HG03175 (cell line): ENCODE data around the gene NLRP1.
"Not testable (repeated sequence)": the region's sequence is repeated elsewhere in the genome, so short reads cannot be mapped to it uniquely, and the experiment has no call there.

Experiments
- ATAC-seq: cut with Tn5 transposase; IDR thresholded peaks from one replicate; pipeline ENCODE4 v1.9.1; 2021; ENCODE audit warnings: mild to moderate bottlenecking, moderate library complexity; ENCODE audit not compliant: unreplicated experiment

NLRP1 gene

DNA sequence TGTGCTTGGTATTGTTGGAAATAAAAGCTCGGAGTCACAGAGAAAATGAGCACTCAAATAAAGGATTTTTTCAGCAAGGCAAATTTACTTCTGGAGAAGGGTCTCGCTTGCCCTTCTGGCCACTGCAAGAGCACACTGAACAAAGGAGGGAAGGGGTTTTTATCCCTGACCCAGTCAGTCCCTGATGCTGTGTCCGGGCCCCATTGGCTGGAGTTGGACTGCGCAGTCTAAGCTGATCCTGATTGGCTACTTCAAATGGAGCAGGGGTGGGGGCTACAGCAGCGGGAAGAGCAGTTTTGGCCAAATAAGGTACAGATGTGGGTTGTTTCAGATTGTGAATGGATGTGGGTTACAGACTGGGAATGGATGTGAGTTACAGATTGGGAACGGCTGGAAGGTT is 4.3 kb upstream of the NLRP1 start:
- no peak for ATAC-seq

DNA sequence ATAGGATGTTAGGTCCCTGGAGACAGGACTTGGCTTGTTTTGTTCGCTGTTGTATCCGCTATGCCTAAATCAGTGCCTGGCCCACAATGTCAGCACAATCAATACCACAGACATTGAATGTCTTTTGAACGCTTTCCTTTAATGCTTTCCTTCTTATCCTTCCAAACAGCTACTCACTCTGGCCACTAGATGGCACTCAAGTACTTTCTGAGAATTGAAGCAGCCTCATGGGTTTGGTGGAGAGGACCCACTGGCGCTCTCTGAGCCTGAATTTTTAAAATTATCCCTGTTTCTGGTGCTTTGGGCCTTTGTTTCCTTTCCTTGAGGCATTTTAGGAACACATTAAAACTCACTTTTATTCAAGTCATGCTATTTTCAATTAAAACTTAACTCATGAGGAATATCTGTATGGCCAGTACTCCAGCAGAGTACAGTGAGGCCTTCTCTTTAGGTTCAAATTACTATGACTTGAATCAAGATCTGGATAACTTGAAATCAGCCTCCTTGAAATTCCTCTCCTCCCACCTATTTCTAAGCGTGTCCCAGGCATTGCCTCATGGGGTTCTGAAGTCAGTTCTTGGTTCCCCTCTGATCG is 3.2 kb upstream of the NLRP1 start:
- ATAC-seq, result no peak

DNA sequence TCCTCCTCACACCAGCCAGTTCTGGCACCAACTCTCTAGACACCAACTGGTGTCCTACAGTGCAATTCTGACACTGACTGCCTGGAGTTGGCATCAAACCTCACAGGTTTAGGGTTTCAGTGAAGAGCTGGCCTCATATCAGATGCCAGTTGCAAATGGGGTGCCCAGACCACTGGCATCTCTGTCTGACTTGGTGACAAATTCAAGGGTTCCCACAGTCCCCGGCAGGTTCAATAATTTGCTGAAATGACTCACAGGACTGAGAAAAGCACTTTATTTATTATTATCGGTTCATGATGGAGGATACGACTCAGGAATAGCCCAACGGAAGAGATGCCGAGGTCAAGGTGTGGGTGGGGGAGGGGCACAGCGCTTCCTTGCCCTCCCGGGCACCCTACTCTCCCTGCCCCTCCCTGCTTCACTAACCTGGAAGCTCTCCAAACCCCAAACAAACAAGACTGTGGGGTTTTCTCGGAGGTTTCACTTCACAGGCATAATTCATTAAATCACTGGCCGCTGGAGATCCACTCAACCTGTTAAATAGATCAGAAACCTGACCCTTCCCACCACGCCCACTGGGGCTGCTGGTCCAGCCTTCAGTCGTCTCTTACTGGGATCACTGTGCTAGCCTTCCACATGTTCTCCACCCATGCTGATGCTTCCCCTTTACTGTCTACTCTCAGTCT is 1.7 kb upstream of the NLRP1 start:
- no peak for ATAC-seq

DNA sequence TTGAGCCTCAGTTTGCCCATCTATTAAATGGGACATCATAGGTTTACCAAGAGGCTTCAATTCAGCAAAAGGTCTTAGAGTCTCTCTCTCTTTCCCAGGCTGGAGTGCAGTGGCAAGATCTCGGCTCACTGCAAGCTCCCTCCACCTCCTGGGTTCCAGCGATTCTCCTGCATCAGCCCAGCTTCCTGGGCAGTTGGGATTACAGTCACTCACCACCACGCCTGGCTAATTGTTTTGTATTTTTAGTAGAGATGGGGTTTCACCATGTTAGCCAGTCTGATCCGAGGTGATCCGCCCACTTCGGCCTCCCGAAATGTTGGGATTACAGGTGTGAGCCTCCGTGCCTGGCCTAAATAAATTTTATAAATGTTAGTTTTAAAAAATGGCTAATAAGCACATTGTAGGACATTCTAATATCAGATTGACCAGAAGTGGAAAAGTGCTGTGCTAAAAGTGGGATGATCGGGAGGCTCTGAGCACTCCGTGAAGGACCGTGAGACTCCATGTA is 1.0 kb upstream of the NLRP1 start:
- ATAC-seq, result no peak

DNA sequence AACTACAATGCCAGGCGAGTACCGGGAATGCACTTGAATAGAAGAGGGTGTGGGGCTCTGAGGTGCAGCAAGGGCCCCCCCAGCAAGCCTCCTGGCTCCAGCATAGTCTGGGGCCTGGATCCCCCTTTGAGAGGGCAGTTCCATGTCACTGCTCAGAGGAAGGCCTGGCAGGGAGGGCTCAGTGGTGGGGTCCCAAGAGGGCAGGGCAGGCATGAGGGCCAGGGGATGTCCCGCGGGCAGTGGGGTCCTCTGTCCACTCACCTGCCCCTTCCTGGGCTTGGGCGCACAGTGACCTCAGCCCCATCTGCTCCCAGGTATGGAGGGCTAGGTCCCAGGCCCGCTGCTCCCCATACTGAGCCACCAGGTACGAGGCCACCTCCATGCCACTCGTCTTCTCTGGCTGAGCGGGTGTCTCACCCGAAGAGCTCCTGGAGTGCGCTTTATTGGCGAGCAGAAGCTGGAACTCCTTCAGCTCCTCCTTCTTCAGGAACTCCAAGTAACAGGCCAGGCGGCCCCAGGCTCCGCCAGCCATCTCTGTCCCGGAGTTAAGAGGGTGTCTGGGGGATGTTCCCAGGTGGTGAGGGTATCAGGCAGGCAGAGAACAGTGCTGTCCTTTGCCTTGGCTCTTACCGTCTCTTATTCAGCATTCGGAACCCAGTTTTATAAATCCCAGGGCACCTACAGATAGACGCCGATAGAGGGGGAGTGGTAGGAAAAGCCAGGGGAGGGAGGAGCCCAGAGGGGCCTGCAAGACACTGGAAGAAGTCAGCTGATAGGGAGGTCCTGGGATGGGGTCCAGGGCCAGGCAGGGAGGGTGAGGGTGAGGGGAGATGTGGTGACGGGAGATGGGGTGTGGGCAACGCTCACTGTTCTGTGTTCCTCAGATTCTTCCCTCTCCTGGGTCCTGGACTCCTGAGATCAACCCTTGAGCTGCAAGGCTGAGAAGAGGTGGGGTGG is 605 bp downstream of the NLRP1 start:
- peak; percentile 7 for ATAC-seq

- ATAC-seq, result no peak
Observed at GRCh38 chr17:5582209-5583185, 1.8 kb downstream of the NLRP1 start.

DNA sequence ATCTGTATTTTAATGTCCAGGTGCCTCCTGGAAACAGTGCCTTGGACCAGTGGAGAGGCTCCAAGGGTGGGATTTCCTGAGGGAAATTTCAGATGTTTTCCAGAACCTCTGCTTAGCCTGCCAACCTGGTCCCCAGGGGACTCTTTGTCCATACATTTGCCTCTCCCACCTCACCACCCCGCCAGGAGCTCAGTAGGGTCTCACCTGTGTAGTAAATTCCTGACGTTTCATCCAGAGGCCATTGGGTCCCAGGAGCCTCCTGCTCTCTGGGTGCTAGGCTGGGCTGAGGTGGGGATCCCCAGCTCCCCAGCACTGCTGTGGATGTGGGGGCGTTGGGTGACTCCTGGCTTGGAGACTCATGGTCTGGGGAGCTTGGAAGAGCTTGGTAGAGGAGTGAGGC is 2.7 kb downstream of the NLRP1 start:
- no peak for ATAC-seq

DNA sequence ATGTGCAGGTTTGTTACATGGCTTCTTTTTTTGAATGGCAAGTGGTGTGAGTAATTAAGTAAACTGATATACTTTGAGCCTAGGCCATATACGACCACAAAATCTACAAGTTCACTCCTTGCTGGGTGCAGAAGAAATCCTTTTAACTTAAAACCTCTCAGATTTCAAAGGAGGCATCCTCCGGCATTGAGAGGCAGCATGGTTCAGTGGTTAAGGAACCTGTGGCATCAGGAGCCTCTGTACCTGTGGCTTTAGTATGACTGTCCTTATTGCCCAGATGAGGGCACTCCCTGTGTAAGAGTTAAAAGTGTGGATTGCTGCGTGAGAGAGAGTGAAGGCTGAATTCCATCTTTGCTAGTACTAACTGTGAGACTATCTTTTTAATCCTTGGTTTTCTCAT is 3.3 kb downstream of the NLRP1 start:
- ATAC-seq, result no peak

DNA sequence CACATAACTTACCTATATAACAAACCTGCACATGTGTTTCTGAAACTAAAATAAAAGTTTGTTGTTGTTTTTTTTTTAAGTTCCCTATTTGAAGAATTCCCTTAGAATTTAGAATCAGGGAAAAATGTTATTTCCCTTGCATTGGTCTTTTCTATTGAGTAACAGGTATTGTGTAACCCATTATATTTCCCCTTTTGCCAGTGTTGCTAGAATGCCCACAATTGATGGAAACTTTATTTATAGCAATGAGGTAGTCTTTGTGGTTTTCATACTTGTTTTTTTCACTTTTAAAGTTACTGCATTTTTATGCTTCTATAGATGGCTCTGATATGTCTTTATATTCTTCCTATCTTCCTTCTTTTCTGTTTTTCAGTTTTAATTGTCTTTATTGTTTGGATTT is 3.9 kb downstream of the NLRP1 start:
- no peak for ATAC-seq

GRCh38 chr17:5578768-5579167 is 5.5 kb downstream of the NLRP1 start:
- not testable (repeated sequence) for ATAC-seq

GRCh38 chr17:5573017-5573416 is 11.3 kb downstream of the NLRP1 start:
- not testable (repeated sequence) for ATAC-seq

DNA sequence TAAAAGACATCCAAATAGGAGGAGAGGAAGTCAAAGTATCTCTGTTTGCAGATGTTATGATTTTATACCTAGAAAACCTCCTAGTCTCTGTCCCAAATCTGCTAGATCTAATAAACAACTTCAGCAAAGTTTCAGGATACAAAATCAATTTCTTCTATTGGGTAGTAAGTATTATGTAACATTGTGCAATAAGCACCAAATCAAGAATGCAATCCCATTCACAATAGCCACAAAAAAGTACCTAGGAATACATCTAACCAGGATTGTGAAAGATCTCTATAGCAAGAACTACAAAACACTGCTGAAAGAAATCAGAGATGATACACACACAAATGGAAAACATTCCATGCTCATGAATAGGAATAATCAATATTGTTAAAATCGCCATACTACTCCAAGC is 13.0 kb downstream of the NLRP1 start:
- no peak for ATAC-seq

DNA sequence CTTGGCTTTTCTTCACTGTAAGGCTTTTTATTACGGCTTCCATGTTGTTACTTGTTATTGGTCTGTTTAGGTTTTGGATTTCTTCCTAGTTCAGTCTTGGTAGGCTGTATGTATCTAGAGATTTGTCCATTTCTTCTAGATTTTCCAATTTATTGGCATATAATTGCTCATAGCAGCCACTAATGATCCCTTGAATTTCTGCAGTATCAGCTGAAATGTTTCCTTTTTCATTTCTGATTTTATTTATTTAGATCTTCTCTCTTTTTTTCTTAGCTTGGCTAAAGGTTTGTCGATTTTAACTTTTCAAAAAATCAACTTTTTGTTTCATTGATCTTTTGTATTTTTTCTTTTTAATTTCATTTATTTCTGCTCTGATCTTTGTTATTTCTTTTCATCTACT is 18.5 kb downstream of the NLRP1 start:
- ATAC-seq, result no peak

DNA sequence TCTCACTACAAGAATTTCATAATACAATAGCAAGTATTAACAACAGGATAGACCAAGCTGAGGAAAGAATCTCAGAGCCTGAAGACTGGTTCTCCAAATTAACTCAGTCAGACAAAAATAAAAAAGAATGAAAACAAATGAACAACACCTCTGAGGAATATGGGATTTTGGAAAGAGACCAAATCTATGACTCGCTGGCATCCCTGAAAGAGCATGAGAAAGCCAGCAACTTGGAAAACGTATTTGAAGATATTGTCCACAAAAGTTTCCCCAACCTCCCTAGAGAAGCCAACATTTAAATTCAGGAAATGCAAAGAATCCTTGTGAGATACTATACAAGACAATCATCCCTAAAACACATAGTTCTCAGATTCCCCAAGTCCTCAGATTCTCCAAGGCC is 20.9 kb downstream of the NLRP1 start:
- no peak for ATAC-seq

DNA sequence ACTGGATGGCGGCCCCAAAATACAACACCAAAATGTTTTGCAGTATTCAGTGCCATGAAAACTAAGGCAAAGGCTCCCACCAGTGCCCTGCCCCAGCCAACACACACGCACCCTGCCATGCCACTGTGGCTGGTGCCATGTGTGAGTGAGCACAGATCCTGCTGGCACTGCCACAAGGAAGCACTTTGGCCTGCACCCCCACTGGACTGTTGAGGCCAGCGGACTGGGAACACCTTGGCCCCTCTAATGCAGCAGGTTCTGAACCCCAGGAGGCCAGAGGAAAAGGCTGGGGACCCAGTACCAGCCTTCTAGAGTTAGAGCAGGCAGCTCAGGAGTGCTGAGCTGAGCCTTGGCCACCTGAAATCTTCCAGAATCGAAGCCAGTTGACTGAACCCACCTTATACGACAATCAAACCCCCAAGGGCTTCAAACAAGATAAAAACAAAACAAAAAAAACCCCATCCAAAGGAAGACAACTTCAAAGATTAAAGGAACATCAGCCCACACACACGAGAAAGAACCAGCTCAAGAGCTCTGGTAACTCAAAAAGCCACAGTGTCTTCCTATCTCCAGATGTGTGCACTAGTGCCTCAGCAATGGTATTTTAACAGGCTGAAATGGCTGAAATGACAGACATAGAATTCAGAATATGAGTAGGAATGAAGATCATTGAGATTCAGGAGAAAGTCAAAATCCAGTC is 21.5 kb downstream of the NLRP1 start:
- no peak for ATAC-seq

- no peak for ATAC-seq
Observed at GRCh38 chr17:5561736-5562571, 22.4 kb downstream of the NLRP1 start.

DNA sequence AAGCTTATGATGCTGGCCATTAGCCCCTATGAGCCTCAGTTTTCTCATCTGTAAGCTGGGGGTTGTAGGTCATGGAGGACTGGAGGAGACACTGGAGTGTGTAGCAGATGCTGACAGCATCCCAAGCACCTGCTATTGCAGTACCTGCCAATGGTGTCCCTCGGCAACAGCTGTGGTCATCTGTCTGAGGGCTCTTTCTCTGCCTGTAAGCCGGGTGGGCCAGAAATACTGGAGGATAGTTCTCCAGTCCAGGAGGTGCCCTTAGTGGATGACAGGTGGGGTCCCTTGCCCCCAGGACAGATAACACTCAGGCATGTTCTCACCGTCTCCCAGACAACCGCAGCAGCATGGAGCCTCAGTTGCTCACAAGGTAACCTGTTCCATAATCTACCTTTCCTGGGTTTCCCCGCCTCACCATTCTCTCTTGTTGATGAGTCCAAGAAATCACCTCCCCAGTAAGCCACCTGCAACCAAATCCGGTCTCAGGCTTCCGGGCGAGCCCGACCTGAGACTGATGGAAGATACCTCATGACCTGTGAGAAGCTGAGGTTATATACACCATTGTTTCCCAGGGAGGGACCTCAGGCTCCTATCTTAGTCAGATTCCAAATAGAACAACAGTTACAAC is 23.8 kb downstream of the NLRP1 start:
- ATAC-seq, result no peak
